ENCODE measurements around the gene ABCD1.

The ABCD1 gene

GRCh38 chrX:153726286-153727122 is 1.8 kb downstream of the ABCD1 start:
- Histone ChIP-seq H3K9me3 (ENCODE audit: control insufficient read depth, insufficient read depth, low read depth, low read length) (no peaks in the 10 kb centered on the region), H3K36me3 (ENCODE audit: control insufficient read depth in 2 of 2, insufficient read depth in 1 of 2, low read length in 2 of 2) (peaks cover 0 to 25% of the 10 kb centered on the region in 2 experiments; a peak in 2 of 3 replicates), H3K27ac (ENCODE audit: extremely low read depth, low read depth, low read length) (no peak overlapping the region), H3K4me3 (ENCODE audit: low read depth, low read length) (no peak overlapping the region), H3K4me1 (ENCODE audit: control insufficient read depth, insufficient read depth, low read length) (peaks cover 3% of the 10 kb centered on the region)
- TF ChIP-seq TRIM28 (IDR thresholded peaks at IDR 0.05; ENCODE audit: borderline replicate concordance, low read length) (peak; percentile 64; the same call in 1 of the 2 replicates), ZEB2 (tag by site-specific recombination; IDR thresholded peaks at IDR 0.05) (no peak), ZIC2 (tag by site-specific recombination; IDR thresholded peaks at IDR 0.05) (peak; percentile 63; the same call in 1 of the 2 replicates)
- POLR2A ChIA-PET, result interaction anchor here (0.8 kb wide), 1 partner anchor 208 kb away, joined by 3 read pairs; the partner anchor contains the start of gene NAA10
- CTCF ChIA-PET, result interaction anchor here (0.7 kb wide), 1 partner anchor 156 kb away, joined by 3 read pairs; no protein-coding TSS in a partner anchor

GRCh38 chrX:153727123-153727931 is 2.7 kb downstream of the ABCD1 start:
- H3K36me3 ChIP-seq (ENCODE audit: control insufficient read depth in 2 of 2, insufficient read depth in 1 of 2, low read length in 2 of 2), result peaks cover 0 to 26% of the 10 kb centered on the region in 2 experiments; a peak in 1 of 3 replicates
- no peak overlapping the region for H3K27ac ChIP-seq (ENCODE audit: extremely low read depth, low read depth, low read length)
- H3K4me3 ChIP-seq (ENCODE audit: low read depth, low read length), result no peak overlapping the region
- H3K9me3 ChIP-seq (ENCODE audit: control insufficient read depth, insufficient read depth, low read depth, low read length), result no peaks in the 10 kb centered on the region
- ChIA-PET CTCF (interaction anchor here (0.6 to 1.2 kb wide), 5 partner anchors 18 to 1852 kb away, joined by 3 to 5 read pairs (median 3); no protein-coding TSS in a partner anchor), POLR2A (interaction anchor here (0.8 kb wide), 1 partner anchor 208 kb away, joined by 3 read pairs; the partner anchor contains the start of gene NAA10)
- H3K4me1 ChIP-seq (ENCODE audit: control insufficient read depth, insufficient read depth, low read length), result peaks cover 3% of the 10 kb centered on the region
- TF ChIP-seq ZNF37A (tag by site-specific recombination; IDR thresholded peaks at IDR 0.05), result no peak
- no peak for TF ChIP-seq ZNF362 (tag by site-specific recombination; IDR thresholded peaks at IDR 0.05)
- no peak for TF ChIP-seq ZNF561 (tag by site-specific recombination; IDR thresholded peaks at IDR 0.05; ENCODE audit: borderline replicate concordance)

- ChIA-PET POLR2A (no interaction called here), CTCF (interaction anchor here (0.6 to 1.2 kb wide), 3 partner anchors 60 to 1851 kb away, joined by 3 to 5 read pairs (median 3); no protein-coding TSS in a partner anchor)
- no peaks in the 10 kb centered on the region for H3K9me3 ChIP-seq (ENCODE audit: control insufficient read depth, insufficient read depth, low read depth, low read length)
- H3K4me1 ChIP-seq (ENCODE audit: control insufficient read depth, insufficient read depth, low read length), result no peaks in the 10 kb centered on the region
- H3K4me3 ChIP-seq (ENCODE audit: low read depth, low read length), result no peak overlapping the region
- peaks cover 0 to 20% of the 10 kb centered on the region in 2 experiments; a peak in 1 of 3 replicates for H3K36me3 ChIP-seq (ENCODE audit: control insufficient read depth in 2 of 2, insufficient read depth in 1 of 2, low read length in 2 of 2)
- no peak for TF ChIP-seq ZNF133 (tag by site-specific recombination; IDR thresholded peaks at IDR 0.05)
- no peak for TF ChIP-seq WT1 (tag by site-specific recombination; IDR thresholded peaks at IDR 0.05)
- no peak for TF ChIP-seq YY1 (tag by site-specific recombination; IDR thresholded peaks at IDR 0.05)
- no peak for TF ChIP-seq ZNF544 (tag by site-specific recombination; IDR thresholded peaks at IDR 0.05)
- peak; percentile 31; the same call in 1 of the 2 replicates for TF ChIP-seq ZNF341 (tag by site-specific recombination; IDR thresholded peaks at IDR 0.05; ENCODE audit: low read depth)
- TF ChIP-seq PRDM6 (tag by site-specific recombination; IDR thresholded peaks at IDR 0.05), result no peak
- no peak for TF ChIP-seq ZNF561 (tag by site-specific recombination; IDR thresholded peaks at IDR 0.05; ENCODE audit: borderline replicate concordance)
- no peak for TF ChIP-seq ZNF670 (tag by site-specific recombination; IDR thresholded peaks at IDR 0.05; ENCODE audit: low read depth)
- TF ChIP-seq PRDM4 (tag by site-specific recombination; IDR thresholded peaks at IDR 0.05), result no peak
- H3K27ac ChIP-seq (ENCODE audit: extremely low read depth, low read depth, low read length), result no peak overlapping the region
Observed at GRCh38 chrX:153728095-153728494, 3.4 kb downstream of the ABCD1 start.

All from HEK293 (cell line).